Measurements from ENCODE around the gene CNIH1.

CNIH1 gene

GRCh38 chr14:54440873-54441868 lies at the start of gene CNIH1:
Gene CNIH1, minus strand, starts transcription at chr14:54441374. Its CDS starts 47 bp downstream, at chr14:54441327.
- DNase-seq, result peak; percentile 94

DNA sequence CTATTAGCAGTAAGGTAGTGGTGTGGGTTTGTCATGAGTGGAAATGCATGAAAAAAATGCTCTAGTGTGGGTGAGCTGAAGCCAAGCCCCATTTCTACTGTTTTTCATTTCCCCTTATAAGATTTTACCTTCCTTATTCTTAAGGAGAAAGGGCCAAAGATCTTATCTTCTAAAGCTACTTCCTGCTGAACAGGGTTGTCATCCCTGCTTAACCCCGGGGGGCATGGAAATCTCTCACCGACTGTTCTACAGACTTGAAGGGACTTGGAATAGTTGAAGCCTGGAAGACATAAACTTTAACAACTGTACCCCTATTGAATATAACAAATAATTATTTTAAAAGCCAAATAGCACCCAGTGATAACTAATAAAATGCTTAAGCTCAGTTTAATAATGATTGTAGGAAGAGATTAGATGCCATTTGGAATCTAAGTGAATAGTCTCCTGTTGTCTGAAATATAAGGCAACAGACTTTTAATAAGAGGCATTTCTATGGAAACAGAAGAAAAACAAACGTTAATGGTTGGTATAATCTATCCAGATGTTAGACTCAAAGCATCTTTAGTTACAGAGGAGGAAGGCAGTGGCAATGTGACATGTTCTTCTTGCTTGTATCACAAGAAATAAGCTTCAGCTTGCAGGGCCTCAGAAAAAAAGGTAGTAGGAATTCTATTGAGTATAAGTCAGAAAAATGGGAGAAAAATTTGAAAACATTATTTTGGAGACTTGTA lies 49.4 kb upstream of the CNIH1 start:
- DNase-seq, result no peak

GRCh38 chr14:54489731-54490444 lies 48.7 kb upstream of the CNIH1 start:
- no peak for DNase-seq

DNA sequence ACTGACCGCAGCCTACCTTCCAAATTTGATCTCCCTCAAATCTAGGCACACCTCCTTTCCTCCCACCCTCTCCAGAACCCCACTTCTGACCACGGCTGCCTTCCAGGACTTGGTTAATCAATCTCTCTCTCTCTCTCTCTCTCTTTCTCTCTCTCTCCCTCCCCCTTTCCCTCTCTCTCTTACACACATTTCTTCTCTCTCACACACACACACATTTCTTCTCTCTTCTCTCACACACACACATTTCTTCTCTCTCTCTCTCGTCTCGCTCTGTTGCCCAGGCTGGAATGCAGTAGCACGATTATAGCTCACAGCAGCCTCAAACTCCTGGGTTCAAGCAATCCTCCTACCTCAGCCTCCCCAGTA lies 48.1 kb upstream of the CNIH1 start:
- no peak for DNase-seq

- peak; percentile 92 for DNase-seq
Observed at GRCh38 chr14:54488646-54489317, 47.6 kb upstream of the CNIH1 start, which contains the start of gene GMFB. Gene GMFB, minus strand, starts transcription at chr14:54488980. Its CDS starts 53 bp downstream, at chr14:54488927.

- no peak for DNase-seq
Observed at GRCh38 chr14:54488318-54488645, 47.1 kb upstream of the CNIH1 start.

- DNase-seq, result no peak
Observed at GRCh38 chr14:54487771-54488170, 46.6 kb upstream of the CNIH1 start.

GRCh38 chr14:54486685-54487084 lies 45.5 kb upstream of the CNIH1 start:
- DNase-seq, result no peak

- no peak for DNase-seq
Observed at GRCh38 chr14:54483846-54484245, 42.7 kb upstream of the CNIH1 start.

DNA sequence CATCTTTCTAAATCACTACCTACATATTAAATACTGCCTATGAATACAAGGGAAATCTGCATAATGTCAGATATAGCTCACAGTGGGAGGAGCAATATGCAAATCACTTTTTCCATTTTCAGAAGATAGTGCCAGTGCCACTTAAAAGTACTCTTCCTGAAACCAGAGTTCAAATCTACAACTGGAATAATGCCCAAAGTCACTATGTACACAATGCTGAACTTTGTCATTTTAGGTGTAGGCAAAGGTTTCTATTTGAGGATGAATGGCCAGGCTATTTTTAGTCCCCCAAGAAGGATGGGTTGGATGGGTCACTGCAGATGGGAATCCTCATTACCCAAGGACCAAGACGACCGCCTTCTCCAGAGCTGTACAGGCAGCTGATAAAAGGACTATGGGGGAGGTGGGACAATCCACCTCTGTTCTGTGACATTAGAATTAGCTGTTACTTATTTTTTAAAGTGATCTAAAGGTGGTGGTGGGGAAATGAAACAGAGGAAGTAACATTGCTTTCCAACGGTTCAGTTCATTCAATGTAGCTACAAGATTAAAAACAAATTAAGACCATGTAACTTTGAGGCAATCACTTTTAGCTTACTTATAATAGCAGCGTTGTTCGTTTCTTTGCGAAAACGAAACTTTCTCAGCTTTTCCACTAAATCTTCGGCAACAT lies 42.0 kb upstream of the CNIH1 start:
- DNase-seq, result no peak

GRCh38 chr14:54481695-54482094 lies 40.5 kb upstream of the CNIH1 start:
- no peak for DNase-seq

DNA sequence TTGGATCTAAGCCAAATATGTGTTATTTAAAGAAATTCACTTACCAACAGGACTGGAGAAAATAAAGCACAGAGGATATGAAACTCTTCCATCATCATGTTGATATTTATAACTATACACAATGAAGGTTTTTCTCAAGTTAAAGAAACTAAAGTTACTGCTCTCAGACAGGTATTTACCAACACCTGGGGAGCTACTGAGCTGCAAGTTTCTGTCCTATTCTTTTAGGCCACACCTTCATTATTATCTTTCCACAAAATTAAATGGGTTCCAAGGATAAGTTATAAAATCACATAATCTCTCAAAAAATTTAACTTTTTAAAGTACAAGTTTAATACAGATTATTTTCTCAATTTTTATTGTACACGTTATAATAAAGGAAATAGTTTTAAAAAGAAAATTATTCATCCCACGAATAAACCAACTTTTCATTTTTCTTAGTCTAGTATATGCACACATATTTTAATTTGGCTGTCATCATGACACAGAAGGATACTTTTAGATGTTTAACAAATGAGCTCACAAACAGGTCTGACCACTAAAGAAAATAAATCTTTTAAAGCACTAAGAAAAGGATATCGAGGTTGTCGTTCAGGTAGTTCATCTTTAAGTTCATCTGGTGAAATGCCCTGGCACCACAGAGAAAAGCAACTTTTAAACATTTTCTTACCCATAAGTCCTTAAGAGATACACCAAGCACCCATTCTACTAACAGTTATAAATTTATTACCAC lies 39.8 kb upstream of the CNIH1 start:
- no peak for DNase-seq

DNA sequence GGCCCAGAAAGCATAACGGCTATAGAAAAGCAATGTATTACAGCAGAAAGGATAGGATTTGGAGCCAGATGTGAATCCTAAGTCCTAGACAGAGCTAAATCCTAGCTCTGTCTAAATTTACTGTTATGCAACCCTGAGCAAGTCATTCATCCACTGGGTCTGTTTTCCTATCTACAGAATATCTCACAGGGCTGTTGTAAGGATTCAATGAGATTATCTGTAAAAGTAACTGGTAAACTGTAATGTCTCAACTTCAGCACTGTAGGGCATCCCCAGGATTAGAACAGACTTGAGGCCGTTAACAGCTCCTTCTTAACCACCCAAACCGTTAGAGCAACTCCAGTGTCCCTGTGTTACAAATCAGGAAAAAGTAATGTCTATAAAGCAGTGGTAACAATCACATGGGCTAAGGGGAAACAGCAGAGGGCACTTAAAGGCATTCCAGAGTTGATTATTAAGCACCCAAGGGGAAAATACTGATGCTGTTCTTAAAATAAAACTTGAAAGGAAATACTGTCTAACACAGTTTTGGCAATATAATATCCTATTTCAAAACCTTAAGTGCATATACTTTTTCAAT lies 37.6 kb upstream of the CNIH1 start:
- no peak for DNase-seq

DNA sequence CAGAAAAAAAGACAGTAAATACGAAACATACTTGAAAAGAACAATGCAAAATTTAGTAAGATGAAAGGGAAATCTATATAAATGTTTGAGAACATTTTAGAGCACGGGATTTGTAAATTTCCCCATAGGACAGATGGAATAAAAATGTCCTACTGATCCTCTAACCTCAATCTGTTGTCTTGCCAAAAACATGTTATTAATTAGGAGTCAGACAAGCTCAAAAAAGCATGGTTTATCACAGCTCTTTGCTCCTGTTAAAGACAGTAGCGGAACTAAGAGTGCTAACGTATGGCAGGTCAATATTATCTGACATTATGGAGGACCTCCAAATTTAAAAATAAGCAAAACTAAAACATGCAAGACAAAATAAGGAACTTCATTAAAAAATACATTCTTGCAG lies 34.7 kb upstream of the CNIH1 start:
- no peak for DNase-seq

- DNase-seq, result no peak
Observed at GRCh38 chr14:54475187-54475899, 34.2 kb upstream of the CNIH1 start.

DNA sequence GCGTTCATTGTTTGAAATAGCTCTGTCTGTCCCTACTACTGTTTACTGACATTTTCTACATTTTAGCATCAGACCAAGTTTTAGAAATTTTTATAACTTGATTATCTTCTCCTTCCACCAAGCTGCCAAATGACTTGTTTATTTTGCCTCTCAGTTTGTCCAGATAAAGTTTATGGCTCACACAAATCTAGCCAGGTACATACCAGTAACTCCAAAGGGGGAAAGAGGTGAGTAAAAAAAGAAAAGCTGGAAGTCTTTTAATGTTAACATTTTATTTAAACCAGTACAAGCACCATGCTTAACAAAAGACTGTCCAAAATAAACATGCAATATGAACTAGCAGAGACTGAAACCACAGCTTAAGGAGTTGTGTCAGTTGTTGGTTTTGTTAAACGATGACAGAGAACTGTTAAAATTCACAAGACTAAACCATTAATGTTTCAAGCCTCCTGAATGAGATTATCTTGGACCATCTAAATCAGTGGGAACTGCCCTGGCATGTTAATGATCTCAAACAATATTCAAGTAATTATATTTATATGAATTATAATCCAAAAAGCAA lies 33.1 kb upstream of the CNIH1 start:
- no peak for DNase-seq

GRCh38 chr14:54472315-54472714 lies 31.1 kb upstream of the CNIH1 start:
- no peak for DNase-seq

DNA sequence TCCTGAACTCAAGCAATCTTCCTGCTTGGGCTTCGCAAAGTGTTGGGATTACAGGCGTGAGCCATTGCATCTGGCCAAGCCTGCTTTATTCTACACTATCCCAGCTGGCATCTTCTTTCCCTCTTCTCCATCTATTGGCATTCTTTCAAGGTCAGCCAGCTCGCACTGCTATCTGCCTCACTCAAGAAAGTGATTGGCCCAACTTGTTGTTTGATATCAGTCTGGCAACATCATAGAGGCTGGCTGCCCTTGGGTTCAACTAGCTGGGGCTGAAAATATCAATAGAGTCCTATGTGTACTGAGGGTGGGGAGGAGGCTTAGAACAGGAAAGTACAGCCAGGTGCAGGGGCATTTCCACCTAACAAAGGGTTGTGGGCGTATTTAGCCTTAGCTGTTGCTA lies 30.5 kb upstream of the CNIH1 start:
- DNase-seq, result no peak

DNA sequence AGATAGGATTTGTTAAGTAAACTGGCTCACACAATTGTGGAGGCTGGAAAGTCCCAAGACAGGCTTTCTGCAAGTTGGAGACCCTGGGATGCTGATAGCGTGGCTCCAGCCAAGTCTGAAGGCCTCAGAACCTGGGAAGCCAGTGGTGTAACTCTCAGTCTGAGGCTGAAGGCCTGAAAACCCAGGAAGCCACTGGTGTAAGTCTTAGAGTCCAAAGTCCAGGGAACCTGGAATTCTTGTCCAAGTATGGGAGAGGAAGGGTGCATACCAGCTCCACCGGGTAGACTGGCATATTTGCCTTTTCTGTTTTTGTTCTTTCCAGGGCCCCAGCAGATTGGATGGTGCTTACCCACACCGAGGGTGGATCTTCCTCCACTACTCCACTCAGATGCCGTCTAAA lies 29.5 kb upstream of the CNIH1 start:
- DNase-seq, result no peak

GRCh38 chr14:54467280-54467679 lies 26.1 kb upstream of the CNIH1 start:
- DNase-seq, result no peak
